K562 (cell line): ENCODE results near the gene ALDH16A1.

Source experiments
- ATF1 ChIP-seq, 2 experiments: fragments of 450-650 bp in 1 of 2; IDR thresholded peaks; 2 replicates each; pipeline ENCODE4 v1.6.1; 2016; ENCODE audit warnings: missing compliant biosample characterization in 1 of 2, missing genetic modification characterization in 1 of 2
- ELF1 ChIP-seq: fragments of 200-800 bp; sonication (Bioruptor generic); IDR thresholded peaks from 2 replicates; pipeline ENCODE4 v1.6.1; 2016; ENCODE audit warnings: missing genetic modification characterization, missing compliant biosample characterization
- ETS2 ChIP-seq: IDR thresholded peaks from 2 replicates; pipeline ENCODE4 v1.6.1; 2016; ENCODE audit warnings: borderline replicate concordance, missing genetic modification characterization, mild to moderate bottlenecking, moderate library complexity, missing compliant biosample characterization; ENCODE audit not compliant: poor library complexity, severe bottlenecking
- GABPA ChIP-seq: fragments of 200-800 bp; sonication (Bioruptor generic); conservative IDR thresholded peaks from 2 replicates; pipeline ENCODE4 v1.6.1; 2016; ENCODE audit warnings: low read depth, missing genetic modification characterization, missing compliant biosample characterization
- HDGF ChIP-seq: fragments of 450-650 bp; IDR thresholded peaks from 2 replicates; pipeline ENCODE4 v1.6.1; 2016
- MYC ChIP-seq, 2 experiments: fragments of 250-450 bp in 1 of 2; sonication (Bioruptor Pico) in 1 of 2; IDR thresholded peaks; 2 replicates each; pipeline versions ENCODE4 v1.5.1 to v1.6.1; 2012 to 2021; ENCODE audit warnings: low read depth in 2 of 2, borderline replicate concordance in 1 of 2, improper control_type of control experiment in 1 of 2, low read length in 1 of 2, mild to moderate bottlenecking in 1 of 2, moderate library complexity in 1 of 2
- NCOR1 ChIP-seq: fragments of 450-650 bp; IDR thresholded peaks from 2 replicates; pipeline ENCODE4 v1.6.1; 2016; ENCODE audit warnings: mild to moderate bottlenecking, moderate library complexity
- RBM25 ChIP-seq: fragments of 200-400 bp; formaldehyde crosslinking; IDR thresholded peaks from 2 replicates; pipeline ENCODE4 v1.6.1; 2018; ENCODE audit warnings: low read length, low read depth, moderate library complexity; ENCODE audit not compliant: severe bottlenecking
- RFX5 ChIP-seq: IDR thresholded peaks from 2 replicates; pipeline ENCODE4 v1.6.1; 2011; ENCODE audit warnings: low read depth, mild to moderate bottlenecking, improper control_type of control experiment, low read length
- SMAD1 ChIP-seq: fragments of 150-350 bp; IDR thresholded peaks from 2 replicates; pipeline ENCODE4 v1.6.1; 2014; ENCODE audit warnings: low read length, low read depth; ENCODE audit not compliant: partially characterized antibody
- ZNF830 ChIP-seq: fragments of 250-450 bp; sonication (Bioruptor Pico); IDR thresholded peaks from 2 replicates; pipeline ENCODE4 v1.5.0; 2021; ENCODE audit warnings: mild to moderate bottlenecking
- TF ChIP-seq, protein P1 (sequence below), 3 experiments: fragments of 200-800 bp in 1 of 3; fragments of 250-450 bp in 1 of 3; fragments of 450-650 bp in 1 of 3; sonication (Bioruptor Pico) in 1 of 3; sonication (Bioruptor generic) in 1 of 3; formaldehyde crosslinking in 1 of 3; IDR thresholded peaks; 2 replicates each; pipeline versions ENCODE4 v1.6.1 to v1.8.0; 2016 to 2022; ENCODE audit warnings: mild to moderate bottlenecking in 2 of 3, missing genetic modification characterization in 2 of 3, missing compliant biosample characterization in 1 of 3, moderate library complexity in 1 of 3
- TF ChIP-seq, protein P2 (sequence below), 3 experiments: IDR thresholded peaks in 2 of 3; conservative IDR thresholded peaks in 1 of 3; 2 replicates each; pipeline ENCODE4 v1.5.1; 2011 to 2012; ENCODE audit warnings: low read length in 3 of 3, mild to moderate bottlenecking in 3 of 3, control low read depth in 2 of 3, improper control_type of control experiment in 1 of 3, inconsistent platforms in 1 of 3, low read depth in 1 of 3, mixed read lengths in 1 of 3, moderate library complexity in 1 of 3; ENCODE audit not compliant: insufficient read depth in 2 of 3
- TF ChIP-seq, protein P3 (sequence below): sonication (generic); formaldehyde crosslinking; IDR thresholded peaks from 2 replicates; pipeline ENCODE4 v1.8.0; 2022; ENCODE audit warnings: mild to moderate bottlenecking, low read depth, missing genetic modification reagents

DNA sequence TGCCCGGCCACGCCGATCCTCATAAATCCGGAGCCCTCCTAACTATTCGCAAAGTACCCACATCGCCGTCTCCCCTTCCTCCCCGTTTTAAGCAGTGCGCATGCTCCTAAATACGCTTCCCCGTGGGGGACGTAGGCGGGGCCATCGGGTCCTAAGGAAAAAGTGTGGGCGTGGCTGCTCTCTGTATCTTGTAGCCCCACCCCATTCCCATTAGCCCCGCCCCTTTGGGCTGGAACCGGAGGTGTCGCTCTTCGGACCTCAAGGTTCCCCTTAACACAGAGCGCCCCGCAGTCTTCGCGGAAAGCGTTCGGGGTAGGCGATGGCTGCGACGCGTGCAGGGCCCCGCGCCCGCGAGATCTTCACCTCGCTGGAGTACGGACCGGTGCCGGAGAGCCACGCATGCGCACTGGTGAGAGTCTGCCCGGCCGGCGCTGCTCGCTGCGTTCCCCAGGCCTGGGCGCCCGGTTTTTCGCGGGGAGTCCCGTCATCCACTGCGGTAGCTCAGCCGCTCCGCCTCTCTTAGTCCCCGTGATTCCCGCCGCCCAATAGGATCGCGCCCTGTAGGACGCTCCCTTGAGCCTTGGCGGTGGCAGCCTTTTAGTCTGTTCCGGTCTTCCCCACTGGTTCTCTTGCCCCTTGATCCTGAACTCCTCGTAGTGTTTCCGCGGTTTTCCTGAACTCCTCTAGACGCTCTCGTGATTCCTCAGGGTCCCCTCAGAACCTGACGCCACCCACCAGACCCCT lies at the start of gene ALDH16A1:
- TF ChIP-seq, protein P1, sequence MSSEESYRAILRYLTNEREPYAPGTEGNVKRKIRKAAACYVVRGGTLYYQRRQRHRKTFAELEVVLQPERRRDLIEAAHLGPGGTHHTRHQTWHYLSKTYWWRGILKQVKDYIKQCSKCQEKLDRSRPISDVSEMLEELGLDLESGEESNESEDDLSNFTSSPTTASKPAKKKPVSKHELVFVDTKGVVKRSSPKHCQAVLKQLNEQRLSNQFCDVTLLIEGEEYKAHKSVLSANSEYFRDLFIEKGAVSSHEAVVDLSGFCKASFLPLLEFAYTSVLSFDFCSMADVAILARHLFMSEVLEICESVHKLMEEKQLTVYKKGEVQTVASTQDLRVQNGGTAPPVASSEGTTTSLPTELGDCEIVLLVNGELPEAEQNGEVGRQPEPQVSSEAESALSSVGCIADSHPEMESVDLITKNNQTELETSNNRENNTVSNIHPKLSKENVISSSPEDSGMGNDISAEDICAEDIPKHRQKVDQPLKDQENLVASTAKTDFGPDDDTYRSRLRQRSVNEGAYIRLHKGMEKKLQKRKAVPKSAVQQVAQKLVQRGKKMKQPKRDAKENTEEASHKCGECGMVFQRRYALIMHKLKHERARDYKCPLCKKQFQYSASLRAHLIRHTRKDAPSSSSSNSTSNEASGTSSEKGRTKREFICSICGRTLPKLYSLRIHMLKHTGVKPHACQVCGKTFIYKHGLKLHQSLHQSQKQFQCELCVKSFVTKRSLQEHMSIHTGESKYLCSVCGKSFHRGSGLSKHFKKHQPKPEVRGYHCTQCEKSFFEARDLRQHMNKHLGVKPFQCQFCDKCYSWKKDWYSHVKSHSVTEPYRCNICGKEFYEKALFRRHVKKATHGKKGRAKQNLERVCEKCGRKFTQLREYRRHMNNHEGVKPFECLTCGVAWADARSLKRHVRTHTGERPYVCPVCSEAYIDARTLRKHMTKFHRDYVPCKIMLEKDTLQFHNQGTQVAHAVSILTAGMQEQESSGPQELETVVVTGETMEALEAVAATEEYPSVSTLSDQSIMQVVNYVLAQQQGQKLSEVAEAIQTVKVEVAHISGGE (CRISPR knock-in tag; IDR thresholded peaks at IDR 0.05), result peak in 1 of 3 experiments; percentile 74; a peak in 2 of 6 replicates
- TF ChIP-seq RFX5, result no peak
- TF ChIP-seq MYC (IDR thresholded peaks at IDR 0.05; ENCODE audit: low read depth, low read length), result peak; percentile 67; the same call in 1 of the 2 replicates
- no peak for TF ChIP-seq MYC (CRISPR knock-in tag; IDR thresholded peaks at IDR 0.05; ENCODE audit: borderline replicate concordance, low read depth)
- TF ChIP-seq ATF1 (CRISPR knock-in tag; IDR thresholded peaks at IDR 0.05), result no peak
- TF ChIP-seq ATF1 (tag; IDR thresholded peaks at IDR 0.05), result peak; percentile 65; the same call in 1 of the 2 replicates
- no peak for TF ChIP-seq HDGF
- TF ChIP-seq ELF1, result peak; percentile 84
- TF ChIP-seq, protein P2, sequence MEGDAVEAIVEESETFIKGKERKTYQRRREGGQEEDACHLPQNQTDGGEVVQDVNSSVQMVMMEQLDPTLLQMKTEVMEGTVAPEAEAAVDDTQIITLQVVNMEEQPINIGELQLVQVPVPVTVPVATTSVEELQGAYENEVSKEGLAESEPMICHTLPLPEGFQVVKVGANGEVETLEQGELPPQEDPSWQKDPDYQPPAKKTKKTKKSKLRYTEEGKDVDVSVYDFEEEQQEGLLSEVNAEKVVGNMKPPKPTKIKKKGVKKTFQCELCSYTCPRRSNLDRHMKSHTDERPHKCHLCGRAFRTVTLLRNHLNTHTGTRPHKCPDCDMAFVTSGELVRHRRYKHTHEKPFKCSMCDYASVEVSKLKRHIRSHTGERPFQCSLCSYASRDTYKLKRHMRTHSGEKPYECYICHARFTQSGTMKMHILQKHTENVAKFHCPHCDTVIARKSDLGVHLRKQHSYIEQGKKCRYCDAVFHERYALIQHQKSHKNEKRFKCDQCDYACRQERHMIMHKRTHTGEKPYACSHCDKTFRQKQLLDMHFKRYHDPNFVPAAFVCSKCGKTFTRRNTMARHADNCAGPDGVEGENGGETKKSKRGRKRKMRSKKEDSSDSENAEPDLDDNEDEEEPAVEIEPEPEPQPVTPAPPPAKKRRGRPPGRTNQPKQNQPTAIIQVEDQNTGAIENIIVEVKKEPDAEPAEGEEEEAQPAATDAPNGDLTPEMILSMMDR (IDR thresholded peaks at IDR 0.05 in 2 of 3, conservative IDR thresholded peaks at IDR 0.05 in 1 of 3; ENCODE audit: insufficient read depth in 2 of 3, low read depth in 1 of 3, low read length in 3 of 3), result 0 out of 6 replicates have a peak, but pooled peaks of 1 of the 3 experiments have one; percentile 15
- peak; percentile 35; the same call in 1 of the 2 replicates for TF ChIP-seq ZNF830 (CRISPR knock-in tag)
- TF ChIP-seq, protein P3, sequence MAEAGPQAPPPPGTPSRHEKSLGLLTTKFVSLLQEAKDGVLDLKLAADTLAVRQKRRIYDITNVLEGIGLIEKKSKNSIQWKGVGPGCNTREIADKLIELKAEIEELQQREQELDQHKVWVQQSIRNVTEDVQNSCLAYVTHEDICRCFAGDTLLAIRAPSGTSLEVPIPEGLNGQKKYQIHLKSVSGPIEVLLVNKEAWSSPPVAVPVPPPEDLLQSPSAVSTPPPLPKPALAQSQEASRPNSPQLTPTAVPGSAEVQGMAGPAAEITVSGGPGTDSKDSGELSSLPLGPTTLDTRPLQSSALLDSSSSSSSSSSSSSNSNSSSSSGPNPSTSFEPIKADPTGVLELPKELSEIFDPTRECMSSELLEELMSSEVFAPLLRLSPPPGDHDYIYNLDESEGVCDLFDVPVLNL (CRISPR knock-in tag), result peak; percentile 95
- peak; percentile 96 for TF ChIP-seq SMAD1
- TF ChIP-seq NCOR1, result no peak; the same call in 1 of the 2 replicates
- no peak for TF ChIP-seq ETS2
- TF ChIP-seq GABPA (tag), result no peak; the same call in 1 of the 2 replicates
- peak; percentile 35 for TF ChIP-seq RBM25
